Neural cell (in vitro differentiated cells): ENCODE measurements around the gene MYORG. TPM values are rescaled to one million over a fixed set of nuclear protein-coding genes. Genes with fewer than 3 reads are reported as not detected.

Experiments
- H2AFZ ChIP-seq: fragments of 200-600, 300-800 bp; sonication (generic), shearing (Covaris generic); 2 replicates; pipeline ENCODE4 v1.6.0; 2014; ENCODE audit warnings: low read depth, mild to moderate bottlenecking, antibody characterized with exemption, low read length, moderate library complexity
- H3F3A ChIP-seq: fragments of 200-600 bp; shearing (Covaris generic); 2 replicates; pipeline ENCODE4 v1.6.1; 2016; ENCODE audit warnings: mild to moderate bottlenecking, moderate library complexity, mixed read lengths, antibody characterized with exemption, low read length; ENCODE audit not compliant: insufficient read depth, poor library complexity, severe bottlenecking
- H3K27ac ChIP-seq: fragments of 200-600, 300-800 bp; sonication (generic), shearing (Covaris generic); 2 replicates; pipeline ENCODE4 v1.5.1; 2014; ENCODE audit warnings: mild to moderate bottlenecking, low read length, moderate library complexity
- H3K27me3 ChIP-seq: fragments of 300-800, 200-600 bp; sonication (generic), shearing (Covaris generic); 2 replicates; pipeline ENCODE4 v1.6.0; 2014; ENCODE audit warnings: mild to moderate bottlenecking, low read depth, low read length, moderate library complexity; ENCODE audit not compliant: insufficient read depth
- H3K36me3 ChIP-seq: fragments of 300-800, 200-600 bp; sonication (generic), shearing (Covaris generic); 2 replicates; pipeline ENCODE4 v1.5.1; 2014; ENCODE audit warnings: mild to moderate bottlenecking, antibody characterized with exemption, low read length, moderate library complexity; ENCODE audit not compliant: insufficient read depth
- H3K4me2 ChIP-seq: fragments of 300-800, 200-600 bp; sonication (generic), shearing (Covaris generic); 2 replicates; pipeline ENCODE4 v1.6.0; 2014; ENCODE audit warnings: mild to moderate bottlenecking, low read length
- H3K4me3 ChIP-seq: fragments of 300-800, 200-600 bp; sonication (generic), shearing (Covaris generic); 2 replicates; pipeline ENCODE4 v1.5.1; 2014; ENCODE audit warnings: mild to moderate bottlenecking, low read length, moderate library complexity
- H3K79me2 ChIP-seq: fragments of 200-600 bp; shearing (Covaris generic); replicated peaks from 2 replicates; pipeline ENCODE4 v1.6.0; 2014; ENCODE audit warnings: mild to moderate bottlenecking, low read length, moderate library complexity; ENCODE audit not compliant: insufficient read depth
- H3K9ac ChIP-seq: fragments of 300-800, 200-600 bp; sonication (generic), shearing (Covaris generic); 2 replicates; pipeline ENCODE4 v1.6.1; 2016; ENCODE audit warnings: mild to moderate bottlenecking, low read length, mixed read lengths
- H3K9me2 ChIP-seq: fragments of 200-600 bp; shearing (Covaris generic); 2 replicates; pipeline ENCODE4 v1.6.1; 2016; ENCODE audit warnings: mild to moderate bottlenecking, low read length, mixed read lengths; ENCODE audit not compliant: insufficient read depth
- H3K9me3 ChIP-seq: fragments of 200-600, 300-800 bp; sonication (generic), shearing (Covaris generic); 2 replicates; pipeline ENCODE4 v1.6.1; 2016; ENCODE audit warnings: mild to moderate bottlenecking, mixed run types, low read length, moderate library complexity, mixed read lengths
- H4K20me1 ChIP-seq: fragments of 200-600 bp; shearing (Covaris generic); 2 replicates; pipeline ENCODE4 v1.6.1; 2016; ENCODE audit warnings: mild to moderate bottlenecking, mixed run types; ENCODE audit not compliant: insufficient read depth
- EP300 ChIP-seq: fragments of 450-650 bp; conservative IDR thresholded peaks from 2 replicates; pipeline ENCODE4 v1.6.1; 2014; ENCODE audit warnings: antibody characterized with exemption, mild to moderate bottlenecking, moderate library complexity; ENCODE audit not compliant: poor library complexity, severe bottlenecking
- EZH2 ChIP-seq: fragments of 200-600, 300-800 bp; shearing (Covaris generic), sonication (generic); IDR thresholded peaks from 2 replicates; pipeline ENCODE4 v1.6.1; 2014; ENCODE audit warnings: antibody characterized with exemption, low read length, borderline replicate concordance, mild to moderate bottlenecking; ENCODE audit not compliant: insufficient read depth, poor library complexity, severe bottlenecking
- MXI1 ChIP-seq: fragments of 450-650 bp; conservative IDR thresholded peaks from 2 replicates; pipeline ENCODE4 v1.6.1; 2014; ENCODE audit warnings: antibody characterized with exemption, mild to moderate bottlenecking; ENCODE audit not compliant: poor library complexity, severe bottlenecking
- POLR2AphosphoS5 ChIP-seq: IDR thresholded peaks from 2 replicates; pipeline ENCODE4 v1.6.1; 2012
- RAD21 ChIP-seq: fragments of 450-650 bp; conservative IDR thresholded peaks from 2 replicates; pipeline ENCODE4 v1.6.1; 2014; ENCODE audit warnings: antibody characterized with exemption, mild to moderate bottlenecking, moderate library complexity
- SMC3 ChIP-seq: fragments of 450-650 bp; conservative IDR thresholded peaks from 2 replicates; pipeline ENCODE4 v1.6.1; 2014; ENCODE audit warnings: antibody characterized with exemption, mild to moderate bottlenecking, moderate library complexity; ENCODE audit not compliant: poor library complexity
- TAF1 ChIP-seq: IDR thresholded peaks from 2 replicates; pipeline ENCODE4 v1.6.1; 2012; ENCODE audit warnings: low read depth
- polyA plus RNA-seq: library from polyadenylated mRNA; depleted of rRNA; stranded (reverse); fragments of >200 nt; gene quantifications from 2 replicates; pipeline ENCODE4 v1.2.3, GENCODE V29; 2014
- TF ChIP-seq, protein P1 (sequence below): fragments of 450-650 bp; IDR thresholded peaks from 2 replicates; pipeline ENCODE4 v1.5.1; 2014; ENCODE audit warnings: antibody characterized with exemption, mild to moderate bottlenecking, moderate library complexity; ENCODE audit not compliant: poor library complexity, severe bottlenecking
- TF ChIP-seq, protein P2 (sequence below): IDR thresholded peaks from 2 replicates; pipeline ENCODE4 v1.6.1; 2012; ENCODE audit warnings: borderline replicate concordance

Gene MYORG
- polyA plus RNA-seq, 1 donor from 2014 or later: 0.58 TPM

DNA sequence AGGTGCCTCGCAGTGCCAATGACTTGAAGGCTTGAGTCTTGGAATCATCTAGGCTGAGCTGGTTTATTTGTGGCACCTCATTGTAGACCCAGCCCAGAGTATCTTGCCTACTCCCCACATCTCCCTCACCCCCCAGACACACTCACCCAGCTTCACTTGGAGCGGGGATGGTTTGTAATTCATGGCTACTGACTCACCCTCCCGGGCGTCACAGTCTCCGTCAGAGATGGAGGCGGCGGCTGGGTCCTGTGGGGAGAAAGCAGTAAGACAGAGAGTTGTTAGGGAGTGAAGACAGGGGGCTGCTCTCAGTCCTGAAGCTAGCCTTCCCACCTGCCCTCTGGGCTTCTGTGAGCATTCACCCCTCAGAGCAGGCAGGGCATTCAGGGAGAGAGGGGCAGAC, 29.0 kb upstream of the MYORG start:
- no peaks in the 10 kb centered on the region for H3K36me3 ChIP-seq
- no peaks in the 10 kb centered on the region for H3K27me3 ChIP-seq
- H2AFZ ChIP-seq: no peak overlapping the region
- H3K27ac ChIP-seq: no peak overlapping the region
- no peaks in the 10 kb centered on the region for H3F3A ChIP-seq
- no peaks in the 10 kb centered on the region for H3K9me3 ChIP-seq
- H3K9ac ChIP-seq: no peak overlapping the region
- no peak overlapping the region for H3K4me3 ChIP-seq
- no peaks in the 10 kb centered on the region for H4K20me1 ChIP-seq
- TF ChIP-seq SMC3 (no peak), RAD21 (no peak), POLR2AphosphoS5 (no peak)
- no peaks in the 10 kb centered on the region for H3K9me2 ChIP-seq
- H3K4me2 ChIP-seq: no peak overlapping the region
- H3K79me2 ChIP-seq: no peaks in the 10 kb centered on the region

DNA sequence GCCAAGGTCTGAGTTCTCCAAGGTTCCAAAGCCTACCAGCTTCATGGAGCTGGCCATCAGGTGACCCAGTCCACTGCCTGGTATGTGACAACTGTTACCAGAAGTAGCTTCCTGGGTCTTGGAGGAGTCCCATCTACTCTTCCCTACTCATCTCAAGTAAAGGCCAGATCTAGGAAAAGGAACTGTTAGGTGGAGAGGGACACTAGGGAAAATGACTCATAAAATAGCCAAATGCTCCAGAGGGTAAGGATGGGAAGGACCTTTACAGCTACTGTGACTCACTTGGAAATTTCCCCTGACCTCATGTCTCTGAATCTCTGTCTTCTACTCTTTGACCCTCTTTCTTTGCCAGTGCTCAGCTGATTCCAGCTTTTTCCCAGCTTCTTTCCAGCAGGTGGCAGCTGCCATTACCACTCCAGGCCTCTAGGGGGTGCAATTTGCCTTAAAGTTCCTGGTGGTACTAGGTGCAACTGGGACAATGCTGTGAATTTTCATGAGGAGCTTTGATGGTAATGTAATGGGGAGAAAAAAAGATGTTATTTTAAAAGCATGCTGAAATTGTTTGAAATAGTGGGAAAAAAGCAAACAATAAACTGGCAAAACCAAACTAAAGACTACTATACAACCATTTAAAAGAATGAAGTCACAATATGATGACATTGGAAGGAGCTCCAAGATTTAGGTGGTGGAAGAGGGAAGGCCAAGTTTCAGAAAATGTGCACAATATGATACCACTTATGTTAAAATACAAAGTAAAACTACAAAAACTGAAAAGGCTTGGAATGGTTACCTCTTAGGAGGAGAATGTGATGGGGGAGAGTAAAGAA, 27.1 kb upstream of the MYORG start:
- Histone ChIP-seq H3K4me3 (no peak overlapping the region), H3K9me2 (no peaks in the 10 kb centered on the region), H3K27me3 (no peaks in the 10 kb centered on the region), H2AFZ (no peak overlapping the region), H3F3A (no peaks in the 10 kb centered on the region), H3K9me3 (no peaks in the 10 kb centered on the region), H3K27ac (no peak overlapping the region), H3K4me2 (no peak overlapping the region), H4K20me1 (no peaks in the 10 kb centered on the region), H3K36me3 (no peaks in the 10 kb centered on the region), H3K79me2 (no peaks in the 10 kb centered on the region), H3K9ac (no peak overlapping the region)
- TF ChIP-seq SMC3 (peak; percentile 93), EP300 (no peak), MXI1 (no peak), RAD21 (peak; percentile 94), EZH2 (no peak), POLR2AphosphoS5 (no peak), TAF1 (no peak)
- TF ChIP-seq, protein P1, sequence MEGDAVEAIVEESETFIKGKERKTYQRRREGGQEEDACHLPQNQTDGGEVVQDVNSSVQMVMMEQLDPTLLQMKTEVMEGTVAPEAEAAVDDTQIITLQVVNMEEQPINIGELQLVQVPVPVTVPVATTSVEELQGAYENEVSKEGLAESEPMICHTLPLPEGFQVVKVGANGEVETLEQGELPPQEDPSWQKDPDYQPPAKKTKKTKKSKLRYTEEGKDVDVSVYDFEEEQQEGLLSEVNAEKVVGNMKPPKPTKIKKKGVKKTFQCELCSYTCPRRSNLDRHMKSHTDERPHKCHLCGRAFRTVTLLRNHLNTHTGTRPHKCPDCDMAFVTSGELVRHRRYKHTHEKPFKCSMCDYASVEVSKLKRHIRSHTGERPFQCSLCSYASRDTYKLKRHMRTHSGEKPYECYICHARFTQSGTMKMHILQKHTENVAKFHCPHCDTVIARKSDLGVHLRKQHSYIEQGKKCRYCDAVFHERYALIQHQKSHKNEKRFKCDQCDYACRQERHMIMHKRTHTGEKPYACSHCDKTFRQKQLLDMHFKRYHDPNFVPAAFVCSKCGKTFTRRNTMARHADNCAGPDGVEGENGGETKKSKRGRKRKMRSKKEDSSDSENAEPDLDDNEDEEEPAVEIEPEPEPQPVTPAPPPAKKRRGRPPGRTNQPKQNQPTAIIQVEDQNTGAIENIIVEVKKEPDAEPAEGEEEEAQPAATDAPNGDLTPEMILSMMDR: peak; percentile 97
- TF ChIP-seq, protein P2, sequence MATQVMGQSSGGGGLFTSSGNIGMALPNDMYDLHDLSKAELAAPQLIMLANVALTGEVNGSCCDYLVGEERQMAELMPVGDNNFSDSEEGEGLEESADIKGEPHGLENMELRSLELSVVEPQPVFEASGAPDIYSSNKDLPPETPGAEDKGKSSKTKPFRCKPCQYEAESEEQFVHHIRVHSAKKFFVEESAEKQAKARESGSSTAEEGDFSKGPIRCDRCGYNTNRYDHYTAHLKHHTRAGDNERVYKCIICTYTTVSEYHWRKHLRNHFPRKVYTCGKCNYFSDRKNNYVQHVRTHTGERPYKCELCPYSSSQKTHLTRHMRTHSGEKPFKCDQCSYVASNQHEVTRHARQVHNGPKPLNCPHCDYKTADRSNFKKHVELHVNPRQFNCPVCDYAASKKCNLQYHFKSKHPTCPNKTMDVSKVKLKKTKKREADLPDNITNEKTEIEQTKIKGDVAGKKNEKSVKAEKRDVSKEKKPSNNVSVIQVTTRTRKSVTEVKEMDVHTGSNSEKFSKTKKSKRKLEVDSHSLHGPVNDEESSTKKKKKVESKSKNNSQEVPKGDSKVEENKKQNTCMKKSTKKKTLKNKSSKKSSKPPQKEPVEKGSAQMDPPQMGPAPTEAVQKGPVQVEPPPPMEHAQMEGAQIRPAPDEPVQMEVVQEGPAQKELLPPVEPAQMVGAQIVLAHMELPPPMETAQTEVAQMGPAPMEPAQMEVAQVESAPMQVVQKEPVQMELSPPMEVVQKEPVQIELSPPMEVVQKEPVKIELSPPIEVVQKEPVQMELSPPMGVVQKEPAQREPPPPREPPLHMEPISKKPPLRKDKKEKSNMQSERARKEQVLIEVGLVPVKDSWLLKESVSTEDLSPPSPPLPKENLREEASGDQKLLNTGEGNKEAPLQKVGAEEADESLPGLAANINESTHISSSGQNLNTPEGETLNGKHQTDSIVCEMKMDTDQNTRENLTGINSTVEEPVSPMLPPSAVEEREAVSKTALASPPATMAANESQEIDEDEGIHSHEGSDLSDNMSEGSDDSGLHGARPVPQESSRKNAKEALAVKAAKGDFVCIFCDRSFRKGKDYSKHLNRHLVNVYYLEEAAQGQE: no peak
